22Rv1 (cell line): ENCODE data around the gene SSU72.
"Not testable (repeated sequence)": the region's sequence is repeated elsewhere in the genome, so short reads cannot be mapped to it uniquely, and the experiment has no call there.

ENCODE experiments used
- H3K27ac ChIP-seq: fragments of 450-650 bp; 2 replicates; pipeline ENCODE4 v1.5.1; 2017
- ZFX ChIP-seq: fragments of 450-650 bp; IDR thresholded peaks from 2 replicates; pipeline ENCODE4 v1.6.1; 2017; ENCODE audit warnings: antibody characterized with exemption, borderline replicate concordance
- TF ChIP-seq, protein P1 (sequence below): fragments of 450-650 bp; IDR thresholded peaks from 2 replicates; pipeline ENCODE4 v1.5.1; 2017; ENCODE audit warnings: mild to moderate bottlenecking

SSU72 gene

DNA sequence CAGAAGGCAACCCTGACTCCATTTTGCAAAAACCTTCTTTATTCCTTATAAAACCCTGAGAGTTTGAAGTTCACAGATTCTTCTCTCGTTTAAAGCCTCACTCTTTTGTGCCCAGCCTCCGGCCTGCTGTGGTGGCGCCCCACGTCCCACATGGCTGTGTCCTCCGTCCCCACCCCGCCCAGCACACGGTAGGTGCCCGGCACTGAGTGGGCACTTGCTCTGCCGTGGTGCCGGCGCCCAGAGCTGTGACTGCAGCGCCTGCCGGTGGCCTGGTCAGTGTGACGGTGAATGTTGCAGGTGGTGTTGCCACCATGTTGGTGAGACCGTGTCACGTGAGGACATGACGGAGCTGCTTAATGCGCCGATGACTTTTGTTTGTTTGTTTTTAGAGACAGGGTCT is 53.3 kb downstream of the SSU72 start:
- no peak overlapping the region for H3K27ac ChIP-seq
- TF ChIP-seq ZFX = no peak

DNA sequence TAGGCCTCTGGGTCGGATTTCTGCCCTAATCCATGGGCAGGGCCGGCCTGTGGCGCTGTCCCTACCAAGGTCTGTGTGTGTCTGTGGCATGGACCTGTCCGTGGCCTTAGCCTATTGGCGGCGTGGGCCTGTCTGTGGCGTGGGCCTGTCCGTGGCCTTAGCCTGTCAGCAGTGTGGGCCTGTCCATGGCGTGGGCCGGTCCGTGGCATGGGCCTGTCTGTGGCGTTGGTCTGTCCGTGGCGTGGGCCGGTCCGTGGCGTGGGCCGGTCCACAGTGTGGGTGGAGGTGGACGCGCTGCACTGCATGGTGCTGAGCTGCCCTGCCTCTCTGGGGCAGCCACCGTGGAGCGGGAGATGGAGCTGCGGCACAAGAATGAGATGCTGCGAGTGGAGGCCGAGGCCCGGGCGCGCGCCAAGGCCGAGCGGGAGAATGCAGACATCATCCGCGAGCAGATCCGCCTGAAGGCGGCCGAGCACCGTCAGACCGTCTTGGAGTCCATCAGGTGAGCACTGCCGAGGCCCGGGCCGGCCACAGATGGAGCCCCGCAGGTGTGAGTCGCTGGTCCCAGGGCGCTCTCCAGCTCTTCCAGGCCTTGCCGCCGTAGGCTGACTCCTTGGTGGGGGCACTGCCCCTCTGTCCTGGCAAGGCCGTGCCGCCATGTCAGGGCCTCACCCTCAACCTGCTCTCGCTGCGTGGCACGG is 54.7 kb downstream of the SSU72 start:
- not testable (repeated sequence) for H3K27ac ChIP-seq

DNA sequence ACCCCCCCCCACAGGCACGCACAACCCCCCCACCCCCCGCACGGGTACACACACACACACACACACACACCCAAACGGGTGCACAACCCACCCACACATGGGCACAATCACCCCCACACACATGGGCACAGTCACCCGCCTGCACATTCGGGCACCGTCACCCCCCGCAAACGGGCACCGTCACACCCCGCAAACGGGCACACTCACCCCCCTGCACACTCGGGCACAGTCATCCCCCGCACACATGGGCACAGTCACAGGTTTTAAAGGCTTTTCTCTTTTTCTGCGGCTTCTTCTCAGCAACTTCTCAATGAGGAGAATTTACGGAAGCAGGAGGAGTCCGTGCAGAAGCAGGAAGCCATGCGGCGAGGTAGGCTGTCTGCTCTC is 56.0 kb downstream of the SSU72 start:
- not testable (repeated sequence) for H3K27ac ChIP-seq

DNA sequence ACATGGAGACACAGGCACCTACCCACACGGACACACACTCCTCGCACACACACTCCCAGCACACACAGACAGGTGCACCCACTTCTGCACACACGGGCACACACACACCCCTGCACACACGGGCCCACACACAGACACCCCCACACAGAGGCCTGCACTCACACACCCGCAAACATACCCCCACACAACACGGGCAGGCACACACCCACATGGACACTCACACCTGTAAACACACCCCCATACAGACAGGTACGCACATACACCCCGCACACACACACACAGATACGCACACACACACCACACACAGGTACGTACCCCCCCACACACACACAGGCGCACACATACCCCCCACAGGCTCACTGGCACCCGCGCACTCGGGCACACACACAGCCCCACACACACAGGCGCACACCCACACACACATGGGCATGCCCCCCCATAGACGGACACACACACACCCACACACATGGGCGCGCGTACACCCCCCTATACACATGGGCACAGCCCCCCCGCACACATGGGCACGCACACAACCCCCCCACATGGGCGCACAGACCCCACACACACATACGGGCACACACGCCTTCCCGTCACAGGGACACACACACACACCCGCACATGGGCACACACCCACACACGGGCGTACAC is 56.6 kb downstream of the SSU72 start:
- H3K27ac ChIP-seq = no peak overlapping the region
- TF ChIP-seq ZFX = no peak
- TF ChIP-seq, protein P1, sequence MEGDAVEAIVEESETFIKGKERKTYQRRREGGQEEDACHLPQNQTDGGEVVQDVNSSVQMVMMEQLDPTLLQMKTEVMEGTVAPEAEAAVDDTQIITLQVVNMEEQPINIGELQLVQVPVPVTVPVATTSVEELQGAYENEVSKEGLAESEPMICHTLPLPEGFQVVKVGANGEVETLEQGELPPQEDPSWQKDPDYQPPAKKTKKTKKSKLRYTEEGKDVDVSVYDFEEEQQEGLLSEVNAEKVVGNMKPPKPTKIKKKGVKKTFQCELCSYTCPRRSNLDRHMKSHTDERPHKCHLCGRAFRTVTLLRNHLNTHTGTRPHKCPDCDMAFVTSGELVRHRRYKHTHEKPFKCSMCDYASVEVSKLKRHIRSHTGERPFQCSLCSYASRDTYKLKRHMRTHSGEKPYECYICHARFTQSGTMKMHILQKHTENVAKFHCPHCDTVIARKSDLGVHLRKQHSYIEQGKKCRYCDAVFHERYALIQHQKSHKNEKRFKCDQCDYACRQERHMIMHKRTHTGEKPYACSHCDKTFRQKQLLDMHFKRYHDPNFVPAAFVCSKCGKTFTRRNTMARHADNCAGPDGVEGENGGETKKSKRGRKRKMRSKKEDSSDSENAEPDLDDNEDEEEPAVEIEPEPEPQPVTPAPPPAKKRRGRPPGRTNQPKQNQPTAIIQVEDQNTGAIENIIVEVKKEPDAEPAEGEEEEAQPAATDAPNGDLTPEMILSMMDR = no peak

DNA sequence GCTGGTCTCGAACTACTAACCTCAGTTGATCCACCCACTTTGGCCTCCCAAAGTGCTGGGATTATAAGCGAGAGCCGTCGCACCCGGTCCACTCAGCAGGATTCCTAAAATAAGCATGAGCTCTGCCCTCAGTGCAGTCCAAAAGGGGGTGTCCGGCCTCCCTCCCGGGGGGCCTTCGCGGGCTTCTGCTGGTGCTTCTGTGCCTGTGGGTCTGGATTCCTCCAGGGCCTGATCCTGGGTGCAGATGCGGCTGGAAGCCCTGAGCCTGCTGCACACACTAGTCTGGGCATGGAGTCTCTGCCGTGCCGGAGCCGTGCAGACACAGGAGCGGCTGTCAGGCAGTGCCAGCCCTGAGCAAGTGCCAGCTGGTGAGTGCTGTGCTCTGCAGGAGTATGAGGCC is 57.7 kb downstream of the SSU72 start:
- not testable (repeated sequence) for H3K27ac ChIP-seq

DNA sequence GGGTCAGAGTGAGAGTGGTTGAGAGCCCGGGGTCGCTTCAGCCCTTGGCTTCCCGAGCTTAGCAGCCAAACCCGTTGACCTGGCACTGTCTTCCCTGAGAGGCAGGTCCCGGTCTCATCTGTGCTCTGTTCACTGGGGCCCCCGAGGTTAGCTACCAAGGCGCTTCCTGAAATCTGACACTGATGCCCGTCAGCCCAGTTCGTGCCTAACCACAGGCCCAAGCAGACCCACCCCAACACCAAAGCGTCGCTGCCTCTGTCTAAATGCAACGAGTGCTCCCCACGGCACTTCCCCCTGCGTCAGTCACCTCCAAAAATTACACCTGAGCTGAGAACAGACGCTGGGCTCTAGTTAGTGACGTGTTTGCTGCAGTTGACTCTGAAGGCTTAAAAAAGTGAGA is 60.3 kb downstream of the SSU72 start:
- not testable (repeated sequence) for H3K27ac ChIP-seq

DNA sequence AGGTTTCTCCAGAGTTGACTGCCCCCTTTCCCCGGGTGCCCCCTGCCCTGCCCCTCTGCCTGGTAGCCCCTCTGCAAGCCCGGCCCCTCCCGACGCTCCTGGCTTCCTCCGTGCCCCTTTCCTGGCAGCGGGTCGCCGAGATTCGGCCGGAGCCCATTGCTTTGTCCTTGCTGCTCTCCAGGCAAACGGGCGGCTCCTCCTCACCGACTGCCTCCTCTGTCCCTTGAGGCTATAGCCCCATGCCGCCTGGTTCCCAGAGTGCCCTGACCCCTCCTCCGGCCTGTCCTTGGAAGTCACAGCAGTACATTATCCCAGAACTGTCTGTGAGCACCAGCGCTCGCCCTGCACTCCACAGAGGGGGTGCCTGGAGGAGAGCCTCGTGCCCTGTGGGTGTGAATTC is 61.0 kb downstream of the SSU72 start:
- not testable (repeated sequence) for H3K27ac ChIP-seq

DNA sequence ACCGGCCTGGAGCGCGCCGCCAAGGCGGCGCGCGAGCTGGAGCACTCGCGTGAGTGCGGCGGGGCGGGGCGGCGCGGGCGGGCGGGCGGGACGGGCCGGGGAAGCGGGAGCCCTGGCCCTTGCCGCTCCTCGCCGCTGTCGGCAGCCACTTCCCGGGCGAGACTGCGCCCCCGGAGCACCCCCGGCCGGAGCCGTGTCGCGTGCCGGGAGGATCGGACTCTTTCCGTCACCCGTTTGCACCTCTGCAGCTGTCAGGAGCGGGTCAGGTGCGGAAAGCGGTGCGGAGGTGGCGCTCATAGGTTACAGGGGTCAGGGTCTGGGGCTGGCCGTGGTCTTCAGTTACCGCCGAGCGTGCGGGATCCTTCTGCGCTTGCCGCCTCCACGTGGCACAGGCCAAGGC is 62.2 kb downstream of the SSU72 start:
- peak overlapping the region; percentile 88 for H3K27ac ChIP-seq

DNA sequence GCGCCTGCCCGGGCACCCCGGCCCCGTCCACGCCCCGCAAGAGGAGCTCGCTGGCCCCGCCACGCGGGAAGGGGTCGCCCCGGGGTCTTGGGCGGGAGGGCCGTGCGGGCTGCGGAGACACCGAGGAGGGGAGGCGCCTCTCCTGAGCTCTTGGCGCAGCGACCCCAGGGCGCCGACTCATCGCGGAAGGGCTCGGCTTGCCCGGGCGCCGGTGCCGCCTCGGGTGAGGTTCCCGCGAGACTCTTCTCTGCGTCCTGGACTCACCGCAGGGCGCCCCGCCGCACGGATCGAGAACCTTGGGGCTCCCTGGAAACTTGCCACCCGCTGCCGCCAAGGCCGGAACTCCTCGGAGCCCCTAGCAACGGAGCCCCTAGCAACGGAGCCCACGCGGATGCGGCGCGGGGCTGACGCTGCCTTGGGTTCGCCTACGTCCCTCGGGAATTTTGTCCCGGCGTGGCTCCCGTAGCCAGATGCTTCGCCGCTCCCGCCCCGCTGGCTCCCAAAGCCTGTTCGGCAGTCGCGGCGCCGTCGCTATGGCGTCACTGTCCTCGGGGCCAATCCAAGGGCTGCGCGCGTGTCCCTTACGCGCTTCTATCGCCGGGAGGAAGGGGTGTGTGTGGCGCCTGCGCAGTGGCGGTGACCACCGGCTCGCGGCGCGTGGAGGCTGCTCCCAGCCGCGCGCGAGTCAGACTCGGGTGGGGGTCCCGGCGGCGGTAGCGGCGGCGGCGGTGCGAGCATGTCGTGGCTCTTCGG is 63.0 kb downstream of the SSU72 start, which contains the start of gene ATAD3A:
ATAD3A (plus strand) TSS at position 630 of the 753 bp plus-strand sequence; CDS start at position 737, 107 bp downstream.
- TF ChIP-seq, protein P1 = no peak
- no peak for TF ChIP-seq ZFX
- peak within 1 kb of the TSS; percentile 88 for H3K27ac ChIP-seq

DNA sequence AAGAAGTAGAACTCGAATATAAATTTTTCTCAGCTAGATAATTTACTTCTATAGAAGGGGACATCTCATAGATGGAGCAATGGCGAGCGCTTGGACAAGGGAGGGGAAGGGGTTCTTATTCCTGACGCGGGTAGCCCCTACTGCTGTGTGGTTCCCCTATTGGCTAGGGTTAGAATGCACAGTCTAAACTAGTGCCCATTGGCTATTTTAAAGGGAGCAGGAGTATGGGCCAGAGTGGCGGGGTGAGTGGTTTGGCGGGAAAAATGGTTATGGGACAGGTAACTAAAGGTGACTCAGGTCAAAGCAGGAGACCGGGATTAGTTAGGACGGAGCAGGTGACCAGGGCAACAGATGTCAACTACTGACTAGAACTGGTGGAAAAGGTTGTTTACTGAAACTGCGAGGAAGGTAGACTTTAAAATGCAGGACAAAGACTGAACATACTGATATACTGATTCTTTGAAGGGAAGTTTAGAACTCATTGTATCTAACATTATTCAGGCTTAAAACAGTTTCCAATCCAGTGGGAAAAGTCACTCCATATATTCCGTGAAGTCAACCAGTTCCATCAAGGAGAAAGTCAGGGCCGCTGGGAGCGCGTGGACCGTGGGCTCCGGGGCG is 63.6 kb downstream of the SSU72 start:
- TF ChIP-seq ZFX = no peak
- TF ChIP-seq, protein P1 = no peak
- peak overlapping the region; percentile 88 for H3K27ac ChIP-seq

DNA sequence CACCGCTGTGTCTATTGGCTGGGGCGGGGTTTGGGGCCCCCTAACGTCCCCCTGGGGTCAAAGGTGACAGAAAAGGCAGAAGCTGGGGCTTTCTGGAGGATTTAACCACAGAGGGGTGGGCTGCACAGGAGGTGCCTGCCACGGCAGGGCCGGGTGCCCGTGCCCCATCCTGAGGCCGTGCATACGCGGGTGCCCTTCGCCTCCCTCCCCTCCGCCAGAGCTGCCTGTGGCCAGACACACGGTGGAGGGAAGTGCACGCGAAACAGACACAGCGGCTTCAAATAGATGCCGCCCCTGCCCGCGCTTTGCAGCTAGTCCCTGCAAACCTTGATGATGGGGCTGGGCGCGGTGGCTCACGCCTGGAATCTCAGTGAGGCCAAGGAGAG is 65.2 kb downstream of the SSU72 start:
- H3K27ac ChIP-seq = not testable (repeated sequence)

DNA sequence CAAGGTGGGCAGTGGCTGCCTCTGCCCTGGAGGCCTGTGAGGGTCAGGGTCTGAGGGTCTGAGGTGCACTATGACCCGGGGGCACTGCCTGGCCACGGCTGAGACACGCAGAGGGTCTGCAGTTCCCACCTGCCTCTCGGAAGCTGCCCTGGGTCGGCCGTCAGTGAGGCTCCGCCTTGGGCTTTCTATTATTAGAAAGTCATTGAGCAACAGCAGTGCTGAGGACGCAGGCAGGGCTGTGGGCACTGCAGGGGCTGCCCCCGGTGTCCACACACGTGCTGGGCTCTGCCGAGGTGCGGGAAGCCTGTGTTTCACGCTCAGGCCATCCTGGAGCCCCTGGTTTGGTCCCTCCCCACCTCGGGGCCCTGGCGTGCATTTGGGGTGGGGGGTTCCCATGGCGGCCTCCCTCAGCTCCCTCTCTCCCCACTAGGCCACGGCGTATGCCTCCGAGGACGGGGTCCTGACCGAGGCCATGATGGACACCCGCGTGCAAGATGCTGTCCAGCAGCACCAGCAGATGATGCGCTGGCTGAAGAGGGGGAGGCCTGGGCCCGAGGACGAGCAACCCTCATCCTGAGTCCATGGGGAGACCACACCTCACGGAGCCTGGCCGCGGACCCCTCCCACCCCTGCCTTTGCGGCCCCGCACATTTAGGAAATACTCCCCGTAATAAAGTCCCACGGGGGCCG is 65.7 kb downstream of the SSU72 start:
- H3K27ac ChIP-seq = not testable (repeated sequence)
